Epithelial cell of esophagus (primary cell): ENCODE measurements around the gene MICAL3.
"Not testable (repeated sequence)": the region's sequence is repeated elsewhere in the genome, so short reads cannot be mapped to it uniquely, and the experiment has no call there.

ENCODE experiments used
- DNase-seq: peaks from one replicate; pipeline ENCODE4 v3.0.0; 2010; ENCODE audit warnings: low read depth
- H3K4me3 ChIP-seq: 2 replicates; pipeline ENCODE4 v1.5.1; 2011; ENCODE audit warnings: mild to moderate bottlenecking, low read length, control low read depth
- TF ChIP-seq, protein P1 (sequence below): IDR thresholded peaks from 2 replicates; pipeline ENCODE4 v1.5.1; 2011; ENCODE audit warnings: low read depth, mild to moderate bottlenecking, low read length, control low read depth, inconsistent platforms; ENCODE audit not compliant: insufficient read depth; ENCODE audit errors: missing control alignments

MICAL3 gene

DNA sequence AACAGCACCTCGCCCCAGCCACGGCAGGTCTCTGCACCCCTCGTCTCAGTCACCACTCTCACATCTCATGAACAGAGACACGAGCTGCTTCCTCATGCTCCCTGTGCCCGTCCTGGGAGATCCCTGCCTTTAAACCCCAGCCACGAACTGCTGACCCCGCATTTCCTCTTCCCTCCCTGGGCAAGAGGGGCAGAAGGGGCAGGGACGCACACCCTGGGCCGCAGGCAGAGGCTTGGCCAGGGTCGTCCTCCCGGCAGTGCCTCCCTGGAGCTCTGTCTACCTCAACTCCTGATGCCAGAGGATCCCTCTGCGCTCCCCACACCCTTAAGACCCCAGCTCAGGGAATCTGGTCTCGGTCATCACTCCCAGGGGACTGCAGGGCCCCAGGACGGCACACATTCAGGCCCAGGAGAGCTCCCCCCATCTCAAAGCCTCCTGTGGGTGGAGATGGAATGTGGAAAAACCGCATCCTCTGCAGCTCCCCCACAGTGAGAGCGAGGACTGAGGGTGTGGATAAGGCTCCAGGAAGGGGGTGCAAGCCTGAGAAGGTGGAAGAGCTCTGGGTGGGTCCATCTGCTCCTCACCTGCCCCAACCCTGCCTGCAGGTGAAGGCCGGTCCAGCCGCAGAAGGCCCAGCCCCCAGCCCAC, 251.3 kb downstream of the MICAL3 start:
- H3K4me3 ChIP-seq = peak overlapping the region; percentile 51
- TF ChIP-seq, protein P1, sequence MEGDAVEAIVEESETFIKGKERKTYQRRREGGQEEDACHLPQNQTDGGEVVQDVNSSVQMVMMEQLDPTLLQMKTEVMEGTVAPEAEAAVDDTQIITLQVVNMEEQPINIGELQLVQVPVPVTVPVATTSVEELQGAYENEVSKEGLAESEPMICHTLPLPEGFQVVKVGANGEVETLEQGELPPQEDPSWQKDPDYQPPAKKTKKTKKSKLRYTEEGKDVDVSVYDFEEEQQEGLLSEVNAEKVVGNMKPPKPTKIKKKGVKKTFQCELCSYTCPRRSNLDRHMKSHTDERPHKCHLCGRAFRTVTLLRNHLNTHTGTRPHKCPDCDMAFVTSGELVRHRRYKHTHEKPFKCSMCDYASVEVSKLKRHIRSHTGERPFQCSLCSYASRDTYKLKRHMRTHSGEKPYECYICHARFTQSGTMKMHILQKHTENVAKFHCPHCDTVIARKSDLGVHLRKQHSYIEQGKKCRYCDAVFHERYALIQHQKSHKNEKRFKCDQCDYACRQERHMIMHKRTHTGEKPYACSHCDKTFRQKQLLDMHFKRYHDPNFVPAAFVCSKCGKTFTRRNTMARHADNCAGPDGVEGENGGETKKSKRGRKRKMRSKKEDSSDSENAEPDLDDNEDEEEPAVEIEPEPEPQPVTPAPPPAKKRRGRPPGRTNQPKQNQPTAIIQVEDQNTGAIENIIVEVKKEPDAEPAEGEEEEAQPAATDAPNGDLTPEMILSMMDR = no peak
- DNase-seq = peak; percentile 57

DNA sequence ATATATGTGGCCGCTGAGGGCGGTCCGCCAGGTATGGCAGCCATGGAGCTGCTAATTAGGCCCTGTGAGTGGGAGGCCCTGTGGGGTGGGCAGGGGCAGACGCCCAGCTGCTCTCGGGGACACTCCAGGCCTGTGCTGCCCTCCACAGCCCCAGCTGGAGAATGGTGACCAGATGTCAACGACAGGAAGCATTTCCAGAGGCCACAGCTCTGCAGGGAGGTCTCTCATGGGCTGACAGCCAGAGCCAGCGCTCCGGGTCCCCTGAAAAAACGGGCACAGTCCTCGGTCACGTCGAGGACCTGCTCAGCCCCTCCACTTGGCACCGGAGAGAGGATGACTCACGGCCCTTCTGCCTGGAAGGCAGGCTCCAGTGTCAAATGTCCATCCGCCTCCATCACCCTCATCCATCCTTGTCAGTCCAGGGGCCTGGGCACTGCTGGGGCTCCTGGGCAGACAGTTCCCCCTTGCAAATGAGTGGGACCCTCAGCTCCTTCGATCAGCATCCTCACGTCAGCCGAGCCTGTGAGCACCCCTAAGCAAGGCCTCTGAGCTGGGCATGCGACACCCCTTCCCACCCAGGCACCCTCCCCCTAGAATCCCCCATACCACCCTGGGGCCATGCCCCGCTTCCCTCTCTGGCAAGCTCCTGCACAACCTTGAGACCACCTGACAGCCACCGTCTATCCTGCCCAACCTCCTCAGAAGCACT, 252.0 kb downstream of the MICAL3 start:
- no peak overlapping the region for H3K4me3 ChIP-seq
- DNase-seq = peak; percentile 32
- TF ChIP-seq, protein P1 = no peak

DNA sequence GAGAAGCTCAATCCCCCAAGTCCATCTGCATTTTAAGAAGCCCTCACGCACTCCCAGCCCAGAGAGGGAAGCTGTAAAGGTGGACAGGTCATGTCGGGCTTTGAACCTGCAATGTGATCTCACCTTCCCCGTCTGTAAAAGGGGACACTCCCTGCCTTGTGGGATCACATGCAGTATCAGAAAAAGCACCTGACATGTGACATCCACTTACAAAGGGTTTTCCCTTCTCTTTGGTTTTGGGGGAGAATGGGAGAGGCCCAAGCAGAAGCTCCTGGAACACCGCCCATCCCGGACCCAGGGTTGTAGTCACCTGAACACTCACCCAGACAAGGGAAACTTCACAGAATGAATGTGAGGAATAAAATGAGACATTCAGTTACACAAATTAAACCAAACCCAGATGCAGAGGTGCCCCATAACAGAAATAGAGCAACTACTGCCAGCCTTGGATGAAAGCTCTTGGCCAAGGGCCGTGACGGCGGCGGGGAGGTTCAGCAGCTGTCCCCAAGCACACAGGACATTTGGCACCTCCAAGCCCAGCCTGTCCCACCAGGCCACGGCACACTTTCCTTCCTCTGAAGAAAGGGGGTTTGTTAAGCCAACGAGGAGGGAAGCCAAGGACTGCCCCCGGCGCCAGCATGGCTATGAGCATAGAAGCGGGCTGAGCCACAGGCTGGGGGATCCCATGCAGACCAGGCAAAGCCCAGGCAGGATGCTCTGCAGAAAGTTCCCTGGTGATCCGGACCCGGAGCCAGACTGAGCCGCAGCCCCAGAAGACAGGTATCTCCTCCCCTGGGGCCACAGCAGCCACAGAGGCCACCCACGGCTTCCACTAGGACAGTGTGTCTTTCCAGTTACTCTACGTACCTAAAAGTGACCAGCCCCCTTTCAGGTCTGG, 253.9 kb downstream of the MICAL3 start:
- DNase-seq = no peak
- TF ChIP-seq, protein P1 = no peak
- no peak overlapping the region for H3K4me3 ChIP-seq

DNA sequence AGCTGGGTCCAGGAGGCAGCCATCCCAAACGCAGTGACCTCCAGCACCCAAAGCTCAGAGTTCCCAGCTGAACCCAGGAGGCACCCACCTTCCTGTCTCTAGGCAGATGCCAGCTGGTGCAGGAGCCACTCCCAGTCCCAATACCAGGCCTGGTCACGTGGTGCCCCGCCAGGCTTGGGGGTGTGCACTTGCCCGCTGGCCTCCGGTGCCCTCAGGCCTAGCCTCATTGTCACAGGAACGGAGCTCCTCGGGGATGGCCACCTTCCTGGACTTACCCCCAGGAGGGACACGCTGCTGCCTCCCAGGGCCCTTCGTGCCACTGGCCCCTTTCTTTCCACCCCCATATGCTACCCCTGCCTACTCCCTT, 254.7 kb downstream of the MICAL3 start:
- TF ChIP-seq, protein P1 = no peak
- no peak overlapping the region for H3K4me3 ChIP-seq
- no peak for DNase-seq

DNA sequence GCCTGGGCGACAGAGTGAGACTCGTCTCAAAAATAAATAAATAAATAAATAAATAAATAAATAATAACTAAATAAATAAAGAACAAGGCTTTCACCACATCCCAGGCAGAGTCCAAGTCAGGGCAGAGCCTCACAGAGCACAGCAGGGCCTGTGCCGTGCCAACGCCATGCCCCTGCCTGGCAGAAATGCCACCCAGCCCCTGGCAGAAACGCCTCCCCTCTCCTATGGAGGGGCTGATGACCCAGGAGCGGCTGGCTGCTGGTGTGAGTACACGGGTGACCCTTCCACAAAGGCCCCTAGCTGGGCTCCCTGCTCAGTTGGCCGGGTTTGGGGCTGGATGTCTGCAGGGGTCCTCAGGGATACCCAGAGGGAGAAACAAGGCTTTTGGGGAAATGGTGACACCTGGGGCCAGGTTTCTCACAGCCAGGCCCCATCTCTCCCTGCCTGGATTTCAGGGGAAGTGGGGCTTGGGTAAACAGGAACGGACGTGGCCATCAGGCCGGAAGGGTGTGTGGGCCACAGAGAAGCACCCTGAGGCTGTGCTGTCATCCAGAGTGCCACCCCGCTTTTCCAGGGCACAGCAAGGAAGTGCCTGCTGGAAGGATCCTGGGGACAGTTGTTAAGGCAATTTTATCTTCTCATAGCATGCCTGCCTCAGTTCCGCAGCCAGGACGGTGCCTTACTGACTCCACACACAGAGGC, 255.2 kb downstream of the MICAL3 start:
- no peak overlapping the region for H3K4me3 ChIP-seq
- no peak for DNase-seq
- TF ChIP-seq, protein P1 = no peak

DNA sequence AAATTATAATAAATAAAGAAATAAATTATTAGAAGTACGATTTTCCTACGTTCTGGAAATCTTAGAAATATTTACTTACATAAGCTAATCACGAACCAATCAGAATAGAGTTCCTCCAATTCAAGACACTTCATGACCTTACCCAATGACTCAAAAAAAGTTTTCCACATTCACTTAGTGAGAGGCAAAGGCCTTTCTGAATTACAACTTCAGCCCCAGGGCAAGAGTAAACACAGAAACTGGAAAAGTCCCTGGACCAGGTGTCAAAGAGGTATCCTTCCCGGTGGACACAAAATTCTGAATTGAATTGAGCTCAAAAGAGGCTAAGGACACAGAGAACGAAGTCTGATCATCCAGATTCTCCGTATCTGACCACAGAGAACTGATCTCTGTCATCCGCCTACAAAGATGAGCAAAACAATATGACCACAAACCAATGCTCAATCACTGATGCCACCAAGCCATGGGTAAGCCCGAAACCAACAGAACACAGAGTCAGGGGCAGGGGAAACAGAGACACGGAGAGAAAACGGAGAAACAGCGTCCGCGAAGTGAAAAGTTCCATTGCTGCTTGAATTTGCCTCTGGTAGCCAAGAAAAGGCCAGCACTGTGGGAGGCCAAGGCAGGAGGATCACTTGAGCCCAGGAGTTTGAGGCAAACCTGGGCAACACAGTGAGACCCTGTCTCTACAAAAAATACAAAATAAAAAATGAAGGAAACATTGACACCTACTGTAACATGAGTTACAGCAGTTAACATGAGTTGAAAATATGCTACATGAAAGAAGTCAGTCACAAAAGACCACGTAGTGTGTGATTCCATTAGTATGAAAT, 256.9 kb downstream of the MICAL3 start:
- DNase-seq = no peak
- TF ChIP-seq, protein P1 = no peak
- H3K4me3 ChIP-seq = no peak overlapping the region

DNA sequence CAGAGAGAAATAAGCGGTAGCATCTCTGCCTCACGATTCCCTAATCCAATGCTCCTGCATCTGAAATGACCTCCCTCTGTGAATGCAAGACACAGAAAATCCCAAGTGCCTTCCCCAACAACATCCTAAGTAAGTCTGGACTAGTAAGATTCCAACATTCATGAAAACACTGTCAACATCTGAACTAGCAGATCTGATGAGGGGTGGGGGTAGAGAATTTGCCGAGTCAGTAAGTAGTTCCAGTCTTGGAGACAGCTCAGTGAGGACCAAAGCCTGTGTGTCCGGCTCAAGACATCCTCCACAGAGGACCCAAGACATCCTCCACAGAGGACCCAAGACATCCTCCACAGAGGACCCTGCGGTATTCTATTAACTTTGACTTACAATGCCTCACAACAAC, 259.5 kb downstream of the MICAL3 start:
- DNase-seq, H3K4me3 ChIP-seq: not testable (repeated sequence)
